Inflammatory macrophage treated with lipopolysaccharide for 4 hours (primary cell): ENCODE data around the gene KDM4C.

Source experiments
- DNase-seq: peaks from one replicate; pipeline ENCODE4 v3.0.0-alpha.2; 2020

KDM4C gene

GRCh38 chr9:7108936-7109335 is 351.2 kb downstream of the KDM4C start:
- DNase-seq: no peak

- no peak for DNase-seq
These were observed 353.6 kb downstream of the KDM4C start for GRCh38 chr9:7111413-7111812.

DNA sequence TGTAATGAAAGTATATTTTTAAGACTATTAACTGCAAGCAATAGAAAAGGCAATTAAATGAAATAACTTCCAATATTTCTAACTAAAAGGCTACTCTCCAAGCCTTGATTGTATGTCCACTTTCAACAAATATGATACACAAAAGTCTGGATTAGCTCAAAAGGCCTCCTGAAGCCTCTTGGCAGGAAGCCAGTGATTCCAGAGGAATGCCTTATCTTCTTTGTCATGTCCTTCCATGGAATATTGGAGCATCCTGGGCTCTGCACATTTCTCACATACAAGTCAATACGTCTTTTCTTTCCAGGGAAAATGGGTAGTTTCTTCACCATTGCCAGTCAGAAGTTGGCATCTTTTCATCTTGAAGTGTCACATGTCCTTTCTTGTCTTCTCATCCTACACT is 357.8 kb downstream of the KDM4C start:
- no peak for DNase-seq

DNA sequence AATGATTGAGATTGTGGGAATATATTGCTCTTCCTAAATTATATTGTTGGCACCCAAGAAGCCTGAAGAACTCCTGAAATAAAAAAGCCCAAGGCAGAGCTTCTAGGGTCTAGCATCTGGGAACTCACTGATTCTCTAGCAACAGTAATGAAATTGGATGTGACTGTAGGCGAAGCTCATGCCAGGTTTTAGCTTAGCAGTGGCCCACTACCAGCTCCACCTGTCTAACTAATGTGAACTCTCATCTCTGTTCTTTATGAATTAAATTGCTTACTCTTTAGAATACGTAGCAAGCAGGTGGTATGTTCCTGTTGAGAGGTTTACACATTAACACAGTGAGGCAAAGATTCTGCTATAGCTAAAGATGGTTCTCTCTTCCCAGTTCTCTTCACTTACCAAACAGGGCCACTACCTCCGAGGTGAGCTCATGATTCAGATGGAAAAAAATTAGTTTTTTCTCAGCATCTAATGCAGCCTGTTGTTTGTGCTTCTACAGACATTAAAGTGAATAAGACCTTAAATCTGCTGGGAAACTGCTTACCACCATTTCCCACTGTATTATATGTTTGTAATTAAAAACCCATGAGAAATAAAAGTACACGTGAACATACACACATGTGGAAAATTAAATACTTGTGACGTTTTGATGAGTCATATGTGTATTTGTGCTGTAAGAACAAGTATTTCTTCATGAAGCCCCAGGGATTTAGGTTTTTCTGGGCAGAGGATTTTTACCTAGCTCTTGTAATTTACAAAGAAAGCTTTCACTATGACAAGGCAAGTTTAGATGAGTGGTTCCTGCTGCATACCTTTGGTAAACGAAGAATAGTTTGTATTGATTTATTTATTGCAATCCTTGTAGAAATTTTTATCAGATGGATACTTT is 360.1 kb downstream of the KDM4C start:
- no peak for DNase-seq

DNA sequence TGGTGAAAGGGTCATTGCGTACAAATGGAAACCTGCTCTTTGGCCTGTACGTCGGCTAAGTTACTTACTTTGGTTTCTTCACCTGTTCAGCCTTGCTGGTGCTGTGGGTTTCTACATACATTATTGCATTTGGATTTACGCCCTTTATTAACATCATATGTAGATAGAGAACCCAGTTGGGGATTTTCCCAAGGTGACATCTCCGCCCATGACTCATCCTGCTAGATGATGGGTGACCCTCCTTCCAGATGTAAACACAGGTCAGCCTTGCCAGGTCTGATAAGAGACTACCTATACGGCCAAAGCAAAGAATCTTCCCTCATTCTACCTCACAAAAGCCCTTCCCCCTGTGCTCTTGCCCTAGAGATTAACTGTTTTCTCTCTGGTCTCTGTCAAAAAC is 360.9 kb downstream of the KDM4C start:
- DNase-seq: no peak

DNA sequence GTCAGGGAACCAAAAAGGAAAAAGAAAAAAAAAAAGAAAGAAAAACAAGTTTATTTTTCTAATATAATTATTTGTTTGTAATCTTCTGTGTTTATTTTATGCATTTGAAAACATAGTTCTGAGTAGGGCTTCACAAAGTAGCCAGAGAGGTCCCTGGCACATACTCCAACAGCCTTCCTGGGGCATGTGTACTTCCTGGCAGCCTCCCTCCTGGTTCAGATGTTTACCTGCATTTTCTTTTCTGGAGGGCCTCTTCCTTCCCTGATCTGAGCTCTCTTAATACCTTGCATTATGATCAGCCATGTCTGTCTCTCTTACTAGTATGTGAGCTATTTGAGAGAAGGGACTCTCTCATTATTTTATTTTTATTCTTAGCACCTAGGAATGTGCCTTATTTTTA is 361.8 kb downstream of the KDM4C start:
- no peak for DNase-seq

- DNase-seq: no peak
These were observed 363.3 kb downstream of the KDM4C start for GRCh38 chr9:7121055-7121454.

- no peak for DNase-seq
These were observed 363.9 kb downstream of the KDM4C start for GRCh38 chr9:7121664-7122063.

GRCh38 chr9:7123743-7124142 is 366.0 kb downstream of the KDM4C start:
- DNase-seq: no peak

DNA sequence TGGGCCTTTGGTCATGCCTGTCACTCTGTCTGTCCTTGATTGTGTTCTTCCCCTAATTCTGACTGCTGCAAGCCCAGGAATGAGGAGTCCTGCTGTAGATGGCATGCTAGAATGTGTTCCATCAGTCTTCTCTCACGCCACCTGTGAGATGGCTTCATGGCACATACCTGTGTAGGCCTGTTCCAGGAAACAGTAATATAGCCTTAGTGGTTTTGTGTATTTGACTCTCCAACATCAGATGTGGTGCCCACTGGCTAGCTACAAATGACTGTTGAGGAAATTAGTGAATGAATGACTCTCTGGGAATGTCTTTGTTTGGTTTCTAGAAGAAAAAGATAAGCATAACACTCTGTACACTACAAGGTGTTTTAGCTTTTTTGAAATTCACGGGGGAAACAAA is 367.5 kb downstream of the KDM4C start:
- DNase-seq: no peak

- no peak for DNase-seq
These were observed 371.6 kb downstream of the KDM4C start for GRCh38 chr9:7129391-7129790.

DNA sequence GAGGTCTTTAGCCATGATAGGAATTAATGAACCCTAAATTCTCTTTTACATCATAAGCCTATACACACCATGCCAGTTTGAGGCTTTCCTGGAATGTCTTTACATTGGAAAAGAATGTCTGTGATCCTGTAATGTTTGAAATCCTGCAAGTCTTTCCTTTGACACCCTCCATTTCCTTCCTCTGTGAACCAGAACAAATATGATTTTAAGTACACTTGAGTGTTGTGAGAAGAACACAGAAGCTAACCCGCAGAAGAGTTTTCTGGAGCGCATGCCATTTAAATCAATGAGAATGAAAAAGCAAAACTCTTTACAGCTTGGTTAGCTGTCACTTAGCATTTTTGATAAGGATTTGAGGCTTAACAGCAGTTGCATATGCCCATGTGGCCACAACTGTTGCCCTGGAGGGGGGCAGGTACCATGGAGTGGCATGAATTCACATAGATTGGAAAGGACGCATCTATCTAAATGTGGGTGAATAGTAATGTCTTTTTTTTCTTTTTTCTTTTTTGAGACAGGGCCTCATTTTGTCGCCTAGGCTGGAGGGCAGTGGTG is 372.6 kb downstream of the KDM4C start:
- DNase-seq: no peak

GRCh38 chr9:7132605-7133004 is 374.8 kb downstream of the KDM4C start:
- DNase-seq: no peak

- DNase-seq: no peak
These were observed 378.0 kb downstream of the KDM4C start for GRCh38 chr9:7135735-7136134.

GRCh38 chr9:7137040-7137439 is 379.3 kb downstream of the KDM4C start:
- no peak for DNase-seq

GRCh38 chr9:7137571-7137970 is 379.8 kb downstream of the KDM4C start:
- no peak for DNase-seq

DNA sequence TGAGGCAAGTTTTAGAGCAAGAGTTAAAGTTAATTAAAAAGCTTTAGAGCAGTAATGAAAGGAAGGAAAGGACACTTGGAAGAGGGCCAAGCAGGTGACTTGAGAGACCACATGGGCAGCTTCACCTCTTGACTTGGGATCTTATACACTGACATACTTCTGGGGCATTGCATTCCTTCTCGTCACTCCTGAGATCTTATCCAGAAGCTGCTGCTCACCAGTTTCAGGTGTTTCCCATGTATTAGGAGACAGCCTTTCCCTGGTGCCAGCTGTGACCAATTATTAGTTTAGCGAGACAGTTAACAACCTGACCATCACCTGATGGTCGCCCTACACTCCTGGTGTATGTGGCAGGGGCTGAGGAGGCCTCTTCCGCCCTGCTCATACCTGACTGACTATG is 382.1 kb downstream of the KDM4C start:
- no peak for DNase-seq

- no peak for DNase-seq
These were observed 382.6 kb downstream of the KDM4C start for GRCh38 chr9:7140401-7140800.

DNA sequence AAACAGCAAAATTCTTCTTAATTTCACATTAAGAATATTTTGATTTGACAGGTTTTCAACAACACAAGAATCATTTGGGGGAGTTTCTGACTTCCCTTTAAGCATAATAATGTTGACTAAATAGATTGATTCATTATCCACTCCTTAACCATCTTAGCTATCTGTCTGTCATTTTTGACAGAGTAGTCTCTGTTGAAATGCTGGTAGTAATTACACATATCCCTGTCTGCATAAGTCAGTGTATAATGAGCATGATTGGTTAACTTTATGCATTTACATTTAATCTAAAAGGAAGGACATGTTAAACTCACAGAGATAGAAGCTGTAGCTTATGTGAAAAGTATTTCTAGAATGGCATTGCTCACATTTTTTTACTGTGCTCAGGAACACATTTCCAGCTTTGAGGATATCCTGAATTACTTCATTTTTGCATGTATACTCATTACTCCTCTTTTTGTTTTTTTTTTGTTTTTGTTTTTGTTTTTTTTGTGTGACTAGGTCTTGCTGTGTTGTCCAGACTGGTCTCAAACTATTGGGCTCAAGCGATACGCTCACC is 385.9 kb downstream of the KDM4C start:
- no peak for DNase-seq

DNA sequence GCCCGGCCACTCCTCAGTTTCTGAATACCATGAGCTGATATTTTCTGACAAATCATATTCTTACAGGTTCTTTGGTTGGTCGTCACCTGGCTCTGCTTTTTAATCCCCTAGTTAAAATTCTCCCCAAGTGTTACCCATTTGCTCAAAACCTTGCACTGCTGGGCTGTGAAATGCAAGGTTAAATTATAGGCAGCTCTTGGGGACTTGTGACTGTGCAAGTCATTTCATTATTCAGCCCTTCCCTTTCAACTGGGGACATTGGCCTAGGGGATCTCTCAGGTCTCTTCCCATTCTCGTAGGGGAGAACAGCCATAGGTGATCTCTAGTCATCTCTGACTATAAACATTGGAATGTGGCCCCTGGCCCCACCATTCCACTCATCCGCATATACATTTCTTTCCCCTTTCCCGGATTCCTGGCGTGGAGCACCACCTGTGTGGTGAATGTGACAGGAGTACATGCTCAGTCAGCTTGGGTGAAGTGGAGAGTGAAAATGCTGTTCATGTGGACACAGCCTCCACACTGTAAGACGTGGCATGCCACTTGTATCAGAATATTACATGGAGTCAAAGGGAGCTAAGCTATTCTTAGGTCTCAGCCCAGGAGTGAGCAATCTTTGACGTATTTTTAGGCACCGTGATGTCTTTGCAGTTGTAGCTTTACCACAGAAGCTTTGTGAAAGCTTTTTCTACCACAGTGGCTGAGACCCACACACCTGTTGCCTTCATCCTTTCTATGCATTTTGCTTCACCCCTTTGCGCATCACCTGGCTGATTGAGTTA is 386.7 kb downstream of the KDM4C start:
- no peak for DNase-seq

GRCh38 chr9:7145361-7146069 is 387.7 kb downstream of the KDM4C start:
- DNase-seq: no peak

- no peak for DNase-seq
These were observed 388.8 kb downstream of the KDM4C start for GRCh38 chr9:7146582-7146981.
